IPS-18a (cell line): ENCODE results near the gene PRKN.

Experiments used
- H3K27ac ChIP-seq: one replicate; pipeline ENCODE4 v1.5.1; 2013; ENCODE audit warnings: low read length
- H3K27me3 ChIP-seq: one replicate; pipeline ENCODE4 v1.6.1; 2013; ENCODE audit warnings: mild to moderate bottlenecking, low read length; ENCODE audit not compliant: control insufficient read depth, insufficient read depth
- H3K36me3 ChIP-seq: one replicate; pipeline ENCODE4 v1.6.1; 2013; ENCODE audit warnings: low read depth, low read length; ENCODE audit not compliant: control insufficient read depth
- H3K4me1 ChIP-seq: one replicate; pipeline ENCODE4 v1.6.1; 2013; ENCODE audit warnings: low read depth, low read length; ENCODE audit not compliant: control insufficient read depth
- H3K4me3 ChIP-seq: one replicate; pipeline ENCODE4 v1.5.1; 2013; ENCODE audit warnings: low read length
- H3K9ac ChIP-seq: one replicate; pipeline ENCODE4 v1.6.1; 2013; ENCODE audit warnings: mild to moderate bottlenecking, low read length, moderate library complexity
- H3K9me3 ChIP-seq: one replicate; pipeline ENCODE4 v1.6.1; 2013; ENCODE audit warnings: low read depth, low read length; ENCODE audit not compliant: control insufficient read depth

The PRKN gene

GRCh38 chr6:161647234-161647633 lies 1080.3 kb downstream of the PRKN start:
- no peak overlapping the region for H3K9ac ChIP-seq
- H3K27me3 ChIP-seq = no peaks in the 10 kb centered on the region
- no peaks in the 10 kb centered on the region for H3K4me1 ChIP-seq
- no peaks in the 10 kb centered on the region for H3K9me3 ChIP-seq
- H3K27ac ChIP-seq = no peak overlapping the region
- no peaks in the 10 kb centered on the region for H3K36me3 ChIP-seq
- H3K4me3 ChIP-seq = no peak overlapping the region

GRCh38 chr6:161644521-161644920 lies 1083.0 kb downstream of the PRKN start:
- Histone ChIP-seq H3K36me3 (no peaks in the 10 kb centered on the region), H3K9ac (no peak overlapping the region), H3K27me3 (no peaks in the 10 kb centered on the region), H3K9me3 (no peaks in the 10 kb centered on the region), H3K27ac (no peak overlapping the region), H3K4me1 (peaks cover 3% of the 10 kb centered on the region), H3K4me3 (no peak overlapping the region)

- Histone ChIP-seq H3K36me3 (no peaks in the 10 kb centered on the region), H3K27ac (no peak overlapping the region), H3K9ac (no peak overlapping the region), H3K27me3 (no peaks in the 10 kb centered on the region), H3K4me3 (no peak overlapping the region), H3K4me1 (peaks cover 3% of the 10 kb centered on the region), H3K9me3 (no peaks in the 10 kb centered on the region)
Observed at GRCh38 chr6:161641175-161641574, 1086.4 kb downstream of the PRKN start.

GRCh38 chr6:161639772-161640171 lies 1087.8 kb downstream of the PRKN start:
- Histone ChIP-seq H3K9ac (no peak overlapping the region), H3K9me3 (no peaks in the 10 kb centered on the region), H3K27ac (no peak overlapping the region), H3K4me1 (peaks cover 3% of the 10 kb centered on the region), H3K36me3 (no peaks in the 10 kb centered on the region), H3K27me3 (peaks cover 3% of the 10 kb centered on the region), H3K4me3 (no peak overlapping the region)

GRCh38 chr6:161637658-161638057 lies 1089.9 kb downstream of the PRKN start:
- no peaks in the 10 kb centered on the region for H3K36me3 ChIP-seq
- H3K9ac ChIP-seq = no peak overlapping the region
- no peak overlapping the region for H3K4me3 ChIP-seq
- H3K27me3 ChIP-seq = peaks cover 4% of the 10 kb centered on the region
- no peaks in the 10 kb centered on the region for H3K9me3 ChIP-seq
- no peak overlapping the region for H3K27ac ChIP-seq
- peaks cover 3% of the 10 kb centered on the region for H3K4me1 ChIP-seq

- Histone ChIP-seq H3K36me3 (no peaks in the 10 kb centered on the region), H3K4me3 (no peak overlapping the region), H3K27me3 (peaks cover 11% of the 10 kb centered on the region), H3K9me3 (no peaks in the 10 kb centered on the region), H3K9ac (no peak overlapping the region), H3K27ac (no peak overlapping the region), H3K4me1 (peaks cover 3% of the 10 kb centered on the region)
Observed at GRCh38 chr6:161636882-161637430, 1090.6 kb downstream of the PRKN start.

GRCh38 chr6:161635975-161636374 lies 1091.6 kb downstream of the PRKN start:
- Histone ChIP-seq H3K4me3 (no peak overlapping the region), H3K4me1 (peaks cover 3% of the 10 kb centered on the region), H3K9ac (no peak overlapping the region), H3K36me3 (no peaks in the 10 kb centered on the region), H3K27me3 (peaks cover 21% of the 10 kb centered on the region), H3K9me3 (no peaks in the 10 kb centered on the region), H3K27ac (no peak overlapping the region)

GRCh38 chr6:161634916-161635315 lies 1092.7 kb downstream of the PRKN start:
- Histone ChIP-seq H3K4me3 (no peak overlapping the region), H3K9ac (no peak overlapping the region), H3K36me3 (no peaks in the 10 kb centered on the region), H3K27me3 (peaks cover 32% of the 10 kb centered on the region), H3K4me1 (peaks cover 3% of the 10 kb centered on the region), H3K9me3 (no peaks in the 10 kb centered on the region), H3K27ac (no peak overlapping the region)

GRCh38 chr6:161631676-161632194 lies 1095.8 kb downstream of the PRKN start:
- no peak overlapping the region for H3K4me3 ChIP-seq
- H3K9ac ChIP-seq = no peak overlapping the region
- H3K9me3 ChIP-seq = no peaks in the 10 kb centered on the region
- no peak overlapping the region for H3K27ac ChIP-seq
- no peaks in the 10 kb centered on the region for H3K36me3 ChIP-seq
- H3K27me3 ChIP-seq = peaks cover 63% of the 10 kb centered on the region
- H3K4me1 ChIP-seq = no peaks in the 10 kb centered on the region

GRCh38 chr6:161630674-161631073 lies 1096.9 kb downstream of the PRKN start:
- peaks cover 72% of the 10 kb centered on the region for H3K27me3 ChIP-seq
- H3K4me1 ChIP-seq = no peaks in the 10 kb centered on the region
- H3K9ac ChIP-seq = no peak overlapping the region
- H3K36me3 ChIP-seq = no peaks in the 10 kb centered on the region
- no peak overlapping the region for H3K27ac ChIP-seq
- no peaks in the 10 kb centered on the region for H3K9me3 ChIP-seq
- no peak overlapping the region for H3K4me3 ChIP-seq

- no peaks in the 10 kb centered on the region for H3K36me3 ChIP-seq
- no peaks in the 10 kb centered on the region for H3K4me1 ChIP-seq
- H3K4me3 ChIP-seq = no peak overlapping the region
- H3K27ac ChIP-seq = no peak overlapping the region
- H3K27me3 ChIP-seq = peaks cover 100% of the 10 kb centered on the region
- H3K9ac ChIP-seq = no peak overlapping the region
- H3K9me3 ChIP-seq = no peaks in the 10 kb centered on the region
Observed at GRCh38 chr6:161626132-161626676, 1101.4 kb downstream of the PRKN start.

- H3K9ac ChIP-seq = no peak overlapping the region
- H3K27me3 ChIP-seq = peaks cover 92% of the 10 kb centered on the region
Observed at GRCh38 chr6:161624111-161624510, 1103.5 kb downstream of the PRKN start.

More at GRCh38 chr6:161624111-161624510, 1103.5 kb downstream of the PRKN start:
- Histone ChIP-seq H3K27ac (no peak overlapping the region), H3K9me3 (no peaks in the 10 kb centered on the region), H3K4me3 (no peak overlapping the region), H3K36me3 (no peaks in the 10 kb centered on the region), H3K4me1 (no peaks in the 10 kb centered on the region)
